ENCODE results near the gene RAB8A.

The RAB8A gene

DNA sequence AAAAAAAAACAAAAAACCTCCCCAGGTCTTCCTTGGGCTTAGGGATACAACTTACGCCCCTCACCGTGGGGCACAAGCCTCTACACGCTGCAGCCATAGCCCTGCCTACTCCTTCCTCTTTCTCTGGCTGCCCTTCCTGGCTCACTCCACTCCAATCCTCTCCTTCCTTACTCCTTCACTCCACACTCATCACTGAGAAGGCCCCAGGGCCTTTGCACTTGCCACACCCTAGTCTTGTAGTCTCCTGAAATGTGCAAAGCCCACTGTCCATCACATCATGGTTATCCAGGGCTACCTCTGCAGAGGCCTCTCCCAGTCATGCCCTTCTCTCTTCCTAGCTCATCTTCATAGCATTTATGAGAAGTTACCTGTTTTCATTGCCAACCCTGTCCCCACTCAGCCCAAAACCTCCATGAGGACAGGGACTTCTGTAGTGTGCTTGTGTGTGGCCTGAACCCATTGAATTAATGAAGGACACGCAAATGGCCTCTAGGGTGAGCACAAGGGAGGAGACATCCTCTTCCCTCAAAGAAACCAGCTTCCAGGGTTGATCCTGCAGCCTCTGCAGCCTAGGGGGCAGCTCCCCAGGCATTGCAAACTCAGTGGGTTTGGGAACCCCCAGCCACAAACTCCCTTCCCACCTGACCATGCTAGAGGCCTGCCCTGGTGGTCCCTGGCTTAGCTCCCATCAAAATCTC, 23.9 kb downstream of the RAB8A start:
- Histone ChIP-seq H3K79me2 (ENCODE audit: low read length) (peaks cover 10% of the 10 kb centered on the region), H3K27ac (ENCODE audit: low read length) (0 out of 2 replicates have a peak overlapping the region, but pooled peaks have one; percentile 42), H3K4me2 (ENCODE audit: low read length) (no peak overlapping the region)

DNA sequence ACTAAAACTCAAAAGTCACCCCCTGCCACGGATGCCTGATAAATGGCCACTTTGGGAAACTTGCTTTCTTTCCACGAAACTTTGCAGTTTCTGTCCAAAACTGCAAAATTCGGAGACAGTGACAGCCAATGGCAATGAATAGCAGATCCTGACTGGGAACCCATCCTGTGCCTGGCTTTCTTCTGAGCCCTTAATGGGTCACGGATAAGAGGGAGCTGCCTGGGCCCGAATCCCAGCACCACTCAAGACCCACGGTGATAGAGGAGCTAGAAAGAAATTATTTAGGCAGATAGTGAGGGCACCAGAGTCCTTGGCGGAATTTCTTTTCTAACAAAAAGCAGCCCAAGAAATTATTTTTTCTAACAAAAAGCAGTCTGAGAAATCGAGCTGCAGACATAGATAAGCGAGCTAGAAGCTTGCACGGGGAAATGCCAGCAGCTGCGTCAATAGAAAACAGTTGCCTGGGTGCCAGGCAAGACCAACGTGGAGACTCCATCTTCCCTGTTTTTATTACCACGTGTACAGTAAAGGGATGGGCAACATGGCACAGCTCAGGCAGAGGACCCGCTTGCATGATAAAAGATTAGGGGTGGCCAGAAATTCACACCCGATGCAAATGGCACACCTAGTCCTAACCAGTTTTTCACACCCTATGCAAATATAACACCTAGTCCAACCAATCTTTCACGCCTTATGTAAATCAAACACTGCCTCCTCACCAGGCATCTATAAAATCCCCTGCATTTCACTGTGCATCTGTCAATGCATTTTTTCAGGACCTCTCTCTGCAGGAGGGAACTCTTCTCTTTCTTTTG, 24.7 kb downstream of the RAB8A start:
- H3K4me3 ChIP-seq (ENCODE audit: low read length) = no peak overlapping the region
- H3K9me3 ChIP-seq (ENCODE audit: insufficient read depth, low read length) = no peaks in the 10 kb centered on the region

More for the DNA sequence above, 23.9 kb downstream of the RAB8A start:
- Histone ChIP-seq H2AFZ (ENCODE audit: low read depth, low read length) (no peak overlapping the region), H4K20me1 (ENCODE audit: insufficient read depth, low read length) (no peaks in the 10 kb centered on the region), H3K9ac (ENCODE audit: low read length) (no peak overlapping the region), H3K4me1 (ENCODE audit: low read length) (peaks cover 21% of the 10 kb centered on the region), H3K36me3 (replicated peaks; ENCODE audit: low read depth, low read length) (peaks cover 39% of the 10 kb centered on the region), H3K9me3 (ENCODE audit: insufficient read depth, low read length) (no peaks in the 10 kb centered on the region), H3K4me3 (ENCODE audit: low read length) (no peak overlapping the region), H3K27me3 (ENCODE audit: low read depth, low read length) (no peaks in the 10 kb centered on the region)
- TF ChIP-seq, protein P1, sequence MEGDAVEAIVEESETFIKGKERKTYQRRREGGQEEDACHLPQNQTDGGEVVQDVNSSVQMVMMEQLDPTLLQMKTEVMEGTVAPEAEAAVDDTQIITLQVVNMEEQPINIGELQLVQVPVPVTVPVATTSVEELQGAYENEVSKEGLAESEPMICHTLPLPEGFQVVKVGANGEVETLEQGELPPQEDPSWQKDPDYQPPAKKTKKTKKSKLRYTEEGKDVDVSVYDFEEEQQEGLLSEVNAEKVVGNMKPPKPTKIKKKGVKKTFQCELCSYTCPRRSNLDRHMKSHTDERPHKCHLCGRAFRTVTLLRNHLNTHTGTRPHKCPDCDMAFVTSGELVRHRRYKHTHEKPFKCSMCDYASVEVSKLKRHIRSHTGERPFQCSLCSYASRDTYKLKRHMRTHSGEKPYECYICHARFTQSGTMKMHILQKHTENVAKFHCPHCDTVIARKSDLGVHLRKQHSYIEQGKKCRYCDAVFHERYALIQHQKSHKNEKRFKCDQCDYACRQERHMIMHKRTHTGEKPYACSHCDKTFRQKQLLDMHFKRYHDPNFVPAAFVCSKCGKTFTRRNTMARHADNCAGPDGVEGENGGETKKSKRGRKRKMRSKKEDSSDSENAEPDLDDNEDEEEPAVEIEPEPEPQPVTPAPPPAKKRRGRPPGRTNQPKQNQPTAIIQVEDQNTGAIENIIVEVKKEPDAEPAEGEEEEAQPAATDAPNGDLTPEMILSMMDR (IDR thresholded peaks at IDR 0.05; ENCODE audit: low read depth, low read length) = no peak
- no peak for TF ChIP-seq EZH2phosphoT487 (IDR thresholded peaks at IDR 0.05; ENCODE audit: low read depth)

DNA sequence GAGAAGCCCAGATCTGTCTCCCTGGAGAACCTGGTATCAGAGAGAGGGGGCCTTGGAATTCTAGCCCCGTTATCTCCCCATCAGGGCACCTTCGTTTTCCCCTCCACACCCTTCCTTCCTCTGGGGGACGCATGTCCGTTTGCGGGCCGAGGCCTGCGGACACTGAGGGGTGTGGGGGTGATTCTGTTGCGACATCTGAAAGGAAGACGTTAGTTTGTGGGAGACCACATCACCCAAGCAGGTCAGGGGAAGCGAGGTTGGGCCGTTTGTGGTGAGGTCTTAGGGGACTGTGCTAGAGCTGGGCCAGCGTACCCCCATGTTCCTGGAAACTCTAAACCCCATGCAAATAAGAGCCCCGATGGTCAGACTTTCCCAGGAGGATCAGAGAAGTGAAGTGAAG, 28.1 kb downstream of the RAB8A start:
- H3K27ac ChIP-seq (ENCODE audit: low read length) = peak overlapping the region; percentile 6; the same call in 1 of the 2 replicates
- no peaks in the 10 kb centered on the region for H4K20me1 ChIP-seq (ENCODE audit: insufficient read depth, low read length)
- H3K79me2 ChIP-seq (ENCODE audit: low read length) = peaks cover 17% of the 10 kb centered on the region
- no peak overlapping the region for H3K9ac ChIP-seq (ENCODE audit: low read length)
- no peak overlapping the region for H3K4me2 ChIP-seq (ENCODE audit: low read length)
- H3K36me3 ChIP-seq (replicated peaks; ENCODE audit: low read depth, low read length) = peaks cover 12% of the 10 kb centered on the region
- H3K9me3 ChIP-seq (ENCODE audit: insufficient read depth, low read length) = no peaks in the 10 kb centered on the region
- no peaks in the 10 kb centered on the region for H3K27me3 ChIP-seq (ENCODE audit: low read depth, low read length)
- TF ChIP-seq EZH2phosphoT487 (IDR thresholded peaks at IDR 0.05; ENCODE audit: low read depth) = no peak
- TF ChIP-seq, protein P1 (IDR thresholded peaks at IDR 0.05; ENCODE audit: low read depth, low read length) = no peak
- H2AFZ ChIP-seq (ENCODE audit: low read depth, low read length) = no peak overlapping the region; the same call in 1 of the 2 replicates
- no peak overlapping the region for H3K4me3 ChIP-seq (ENCODE audit: low read length)
- H3K4me1 ChIP-seq (ENCODE audit: low read length) = peaks cover 60% of the 10 kb centered on the region

More for the DNA sequence above, 24.7 kb downstream of the RAB8A start:
- Histone ChIP-seq H4K20me1 (ENCODE audit: insufficient read depth, low read length) (no peaks in the 10 kb centered on the region), H2AFZ (ENCODE audit: low read depth, low read length) (no peak overlapping the region), H3K9ac (ENCODE audit: low read length) (no peak overlapping the region), H3K27me3 (ENCODE audit: low read depth, low read length) (no peaks in the 10 kb centered on the region), H3K27ac (ENCODE audit: low read length) (peak overlapping the region; percentile 42), H3K36me3 (replicated peaks; ENCODE audit: low read depth, low read length) (peaks cover 34% of the 10 kb centered on the region), H3K4me1 (ENCODE audit: low read length) (peaks cover 29% of the 10 kb centered on the region), H3K79me2 (ENCODE audit: low read length) (peaks cover 5% of the 10 kb centered on the region), H3K4me2 (ENCODE audit: low read length) (peak overlapping the region; percentile 8)
- TF ChIP-seq EZH2phosphoT487 (IDR thresholded peaks at IDR 0.05; ENCODE audit: low read depth) = no peak
- TF ChIP-seq, protein P1 (IDR thresholded peaks at IDR 0.05; ENCODE audit: low read depth, low read length) = no peak

DNA sequence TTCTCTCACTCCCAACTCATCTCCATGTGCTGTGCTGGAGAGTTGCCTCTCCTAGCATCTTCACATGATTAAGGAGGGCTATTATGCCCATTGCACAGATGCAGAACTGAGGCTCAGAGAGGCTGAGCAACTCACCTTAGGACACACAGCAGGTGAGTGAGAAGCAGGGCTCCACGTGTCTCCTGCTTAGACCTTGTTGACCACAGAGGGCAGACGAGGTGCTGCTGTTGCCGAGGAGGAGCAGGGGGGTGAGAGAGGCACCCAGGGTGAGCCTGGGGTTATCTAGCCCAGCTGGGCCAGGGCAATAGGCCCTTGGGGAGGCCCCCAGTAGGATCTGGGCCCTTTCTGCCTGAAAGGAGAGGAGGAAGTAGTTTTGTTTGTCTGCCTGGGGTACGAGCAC, 29.4 kb downstream of the RAB8A start:
- peak overlapping the region; percentile 24 for H3K4me2 ChIP-seq (ENCODE audit: low read length)
- H3K36me3 ChIP-seq (replicated peaks; ENCODE audit: low read depth, low read length) = peaks cover 22% of the 10 kb centered on the region
- peak overlapping the region; percentile 34; the same call in 1 of the 2 replicates for H3K9ac ChIP-seq (ENCODE audit: low read length)
- peaks cover 69% of the 10 kb centered on the region for H3K4me1 ChIP-seq (ENCODE audit: low read length)
- H4K20me1 ChIP-seq (ENCODE audit: insufficient read depth, low read length) = peaks cover under 1% of the 10 kb centered on the region; the same call in 1 of the 2 replicates
- H3K27ac ChIP-seq (ENCODE audit: low read length) = peak overlapping the region; percentile 92
- no peak overlapping the region for H3K4me3 ChIP-seq (ENCODE audit: low read length)
- no peak overlapping the region for H2AFZ ChIP-seq (ENCODE audit: low read depth, low read length)
- no peaks in the 10 kb centered on the region for H3K27me3 ChIP-seq (ENCODE audit: low read depth, low read length)
- no peak for TF ChIP-seq EZH2phosphoT487 (IDR thresholded peaks at IDR 0.05; ENCODE audit: low read depth)
- TF ChIP-seq, protein P1 (IDR thresholded peaks at IDR 0.05; ENCODE audit: low read depth, low read length) = peak; percentile 45
- peaks cover 30% of the 10 kb centered on the region for H3K79me2 ChIP-seq (ENCODE audit: low read length)
- H3K9me3 ChIP-seq (ENCODE audit: insufficient read depth, low read length) = no peaks in the 10 kb centered on the region
